IMR-90 (cell line): ENCODE data around the gene HOXD8.

Source experiments
- BHLHE40 ChIP-seq: fragments of 150-350 bp; IDR thresholded peaks from 2 replicates; pipeline ENCODE4 v1.6.1; 2016; ENCODE audit warnings: mild to moderate bottlenecking, low read depth, low read length
- CHD1 ChIP-seq: IDR thresholded peaks from 2 replicates; pipeline ENCODE4 v1.6.1; 2012; ENCODE audit warnings: low read depth, low read length, improper control_type of control experiment
- FOS ChIP-seq: fragments of 150-350 bp; IDR thresholded peaks from 2 replicates; pipeline ENCODE4 v1.6.1; 2016; ENCODE audit warnings: low read depth, low read length
- MAFK ChIP-seq: IDR thresholded peaks from 2 replicates; pipeline ENCODE4 v1.6.1; 2012; ENCODE audit warnings: low read depth, low read length, improper control_type of control experiment
- MXI1 ChIP-seq: IDR thresholded peaks from 2 replicates; pipeline ENCODE4 v1.6.1; 2012; ENCODE audit warnings: low read depth, mild to moderate bottlenecking, low read length, moderate library complexity, borderline replicate concordance
- NFE2L2 ChIP-seq: fragments of 150-350 bp; IDR thresholded peaks from 2 replicates; pipeline ENCODE4 v1.6.1; 2016; ENCODE audit warnings: low read depth, mild to moderate bottlenecking, low read length
- POLR2A ChIP-seq: IDR thresholded peaks from 2 replicates; pipeline ENCODE4 v1.6.1; 2012; ENCODE audit warnings: mild to moderate bottlenecking, low read depth, low read length
- RAD21 ChIP-seq: IDR thresholded peaks from 2 replicates; pipeline ENCODE4 v1.6.1; 2012; ENCODE audit warnings: low read length, improper control_type of control experiment
- RCOR1 ChIP-seq: IDR thresholded peaks from 2 replicates; pipeline ENCODE4 v1.6.1; 2012; ENCODE audit warnings: mild to moderate bottlenecking, low read length, improper control_type of control experiment; ENCODE audit not compliant: insufficient replicate concordance
- RFX5 ChIP-seq: IDR thresholded peaks from 2 replicates; pipeline ENCODE4 v1.8.0; 2012; ENCODE audit warnings: low read depth, mild to moderate bottlenecking, low read length, moderate library complexity
- SMC3 ChIP-seq: fragments of 150-350 bp; IDR thresholded peaks from 2 replicates; pipeline ENCODE4 v1.6.1; 2016; ENCODE audit warnings: low read depth, mild to moderate bottlenecking, antibody characterized with exemption, low read length, moderate library complexity
- TF ChIP-seq, protein P1 (sequence below): conservative IDR thresholded peaks from 2 replicates; pipeline ENCODE4 v1.5.1; 2012; ENCODE audit warnings: mild to moderate bottlenecking, low read depth, low read length, improper control_type of control experiment
- TF ChIP-seq, protein P2 (sequence below): fragments of 150-350 bp; IDR thresholded peaks from 2 replicates; pipeline ENCODE4 v1.6.1; 2017; ENCODE audit warnings: mild to moderate bottlenecking, antibody characterized with exemption, low read length, low read depth

DNA sequence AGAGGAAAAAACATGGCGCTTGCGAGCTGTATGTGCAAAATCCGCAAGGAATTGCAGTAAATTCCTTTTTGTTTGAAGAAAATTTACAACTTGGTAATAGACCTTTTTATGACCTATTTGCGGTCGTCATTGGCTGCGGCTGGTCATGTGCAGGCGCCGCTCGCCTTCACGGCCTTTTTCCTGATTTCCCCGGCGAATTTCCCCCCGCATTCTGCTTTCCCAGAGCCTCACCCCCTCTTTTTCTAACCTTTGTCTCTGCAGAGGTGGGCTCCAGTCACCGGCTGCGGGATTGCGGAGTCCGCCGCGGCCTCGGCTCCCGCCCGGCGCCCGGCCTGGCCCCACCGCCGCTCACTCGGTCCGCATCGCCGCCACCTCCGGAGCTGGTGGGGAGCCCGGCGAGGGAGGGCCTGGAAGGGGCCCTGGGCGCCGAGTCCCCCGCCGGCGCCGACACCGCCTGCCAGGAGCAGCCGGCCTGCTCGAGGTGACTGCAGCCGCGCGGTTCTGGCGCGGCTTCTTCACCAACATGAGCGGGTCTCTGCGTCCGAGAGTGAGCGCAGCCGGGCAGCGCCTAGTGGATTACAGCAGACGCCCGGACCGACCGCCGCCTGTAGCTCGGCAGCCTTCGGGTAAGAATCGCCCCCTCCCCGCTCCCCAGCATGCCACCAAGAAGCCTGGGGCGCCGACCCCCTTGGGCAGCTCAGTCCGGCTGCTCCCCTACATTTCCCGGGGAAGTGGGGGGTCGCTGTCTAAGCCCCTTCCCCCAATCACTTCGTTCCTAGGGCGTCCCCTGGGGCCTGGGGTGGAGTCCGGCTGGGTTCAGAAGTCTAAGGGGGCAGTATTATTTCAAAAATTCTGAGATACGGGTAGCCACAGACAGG is 7.1 kb downstream of the HOXD8 start:
- no peak for TF ChIP-seq POLR2A
- TF ChIP-seq, protein P1, sequence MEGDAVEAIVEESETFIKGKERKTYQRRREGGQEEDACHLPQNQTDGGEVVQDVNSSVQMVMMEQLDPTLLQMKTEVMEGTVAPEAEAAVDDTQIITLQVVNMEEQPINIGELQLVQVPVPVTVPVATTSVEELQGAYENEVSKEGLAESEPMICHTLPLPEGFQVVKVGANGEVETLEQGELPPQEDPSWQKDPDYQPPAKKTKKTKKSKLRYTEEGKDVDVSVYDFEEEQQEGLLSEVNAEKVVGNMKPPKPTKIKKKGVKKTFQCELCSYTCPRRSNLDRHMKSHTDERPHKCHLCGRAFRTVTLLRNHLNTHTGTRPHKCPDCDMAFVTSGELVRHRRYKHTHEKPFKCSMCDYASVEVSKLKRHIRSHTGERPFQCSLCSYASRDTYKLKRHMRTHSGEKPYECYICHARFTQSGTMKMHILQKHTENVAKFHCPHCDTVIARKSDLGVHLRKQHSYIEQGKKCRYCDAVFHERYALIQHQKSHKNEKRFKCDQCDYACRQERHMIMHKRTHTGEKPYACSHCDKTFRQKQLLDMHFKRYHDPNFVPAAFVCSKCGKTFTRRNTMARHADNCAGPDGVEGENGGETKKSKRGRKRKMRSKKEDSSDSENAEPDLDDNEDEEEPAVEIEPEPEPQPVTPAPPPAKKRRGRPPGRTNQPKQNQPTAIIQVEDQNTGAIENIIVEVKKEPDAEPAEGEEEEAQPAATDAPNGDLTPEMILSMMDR = no peak
- TF ChIP-seq RCOR1 = no peak
- TF ChIP-seq RAD21 = no peak
- TF ChIP-seq, protein P2, sequence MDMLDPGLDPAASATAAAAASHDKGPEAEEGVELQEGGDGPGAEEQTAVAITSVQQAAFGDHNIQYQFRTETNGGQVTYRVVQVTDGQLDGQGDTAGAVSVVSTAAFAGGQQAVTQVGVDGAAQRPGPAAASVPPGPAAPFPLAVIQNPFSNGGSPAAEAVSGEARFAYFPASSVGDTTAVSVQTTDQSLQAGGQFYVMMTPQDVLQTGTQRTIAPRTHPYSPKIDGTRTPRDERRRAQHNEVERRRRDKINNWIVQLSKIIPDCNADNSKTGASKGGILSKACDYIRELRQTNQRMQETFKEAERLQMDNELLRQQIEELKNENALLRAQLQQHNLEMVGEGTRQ = peak; percentile 57; the same call in 1 of the 2 replicates
- no peak for TF ChIP-seq MXI1
- TF ChIP-seq NFE2L2 = no peak
- TF ChIP-seq SMC3 = no peak
- no peak for TF ChIP-seq MAFK
- TF ChIP-seq FOS = no peak
- TF ChIP-seq BHLHE40 = no peak
- TF ChIP-seq RFX5 = no peak
- no peak for TF ChIP-seq CHD1
